22Rv1 (cell line): ENCODE data around the gene FAM3C.

ENCODE experiments used
- ZFX ChIP-seq: fragments of 450-650 bp; IDR thresholded peaks from 2 replicates; pipeline ENCODE4 v1.6.1; 2017; ENCODE audit warnings: antibody characterized with exemption, borderline replicate concordance
- TF ChIP-seq, protein P1 (sequence below): fragments of 450-650 bp; IDR thresholded peaks from 2 replicates; pipeline ENCODE4 v1.5.1; 2017; ENCODE audit warnings: mild to moderate bottlenecking

DNA sequence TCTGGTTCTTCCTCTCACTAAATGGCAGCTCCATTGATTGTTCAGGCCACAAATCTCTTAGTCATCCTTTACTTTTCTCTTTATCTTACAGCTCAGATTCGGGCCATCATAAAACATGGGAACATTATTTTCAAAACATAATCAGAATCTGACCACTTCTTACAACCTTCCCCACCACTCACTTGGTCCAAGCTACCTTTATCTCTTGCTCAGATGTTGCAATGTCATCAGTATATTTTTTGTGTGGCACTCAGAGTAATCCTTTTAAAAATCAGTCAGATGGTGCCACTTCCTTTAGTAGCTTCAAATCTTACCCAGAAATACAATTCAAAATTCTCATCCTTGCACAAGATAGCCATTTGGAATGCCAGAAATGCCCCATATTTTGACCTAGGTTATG lies 34.5 kb upstream of the FAM3C start:
- TF ChIP-seq, protein P1, sequence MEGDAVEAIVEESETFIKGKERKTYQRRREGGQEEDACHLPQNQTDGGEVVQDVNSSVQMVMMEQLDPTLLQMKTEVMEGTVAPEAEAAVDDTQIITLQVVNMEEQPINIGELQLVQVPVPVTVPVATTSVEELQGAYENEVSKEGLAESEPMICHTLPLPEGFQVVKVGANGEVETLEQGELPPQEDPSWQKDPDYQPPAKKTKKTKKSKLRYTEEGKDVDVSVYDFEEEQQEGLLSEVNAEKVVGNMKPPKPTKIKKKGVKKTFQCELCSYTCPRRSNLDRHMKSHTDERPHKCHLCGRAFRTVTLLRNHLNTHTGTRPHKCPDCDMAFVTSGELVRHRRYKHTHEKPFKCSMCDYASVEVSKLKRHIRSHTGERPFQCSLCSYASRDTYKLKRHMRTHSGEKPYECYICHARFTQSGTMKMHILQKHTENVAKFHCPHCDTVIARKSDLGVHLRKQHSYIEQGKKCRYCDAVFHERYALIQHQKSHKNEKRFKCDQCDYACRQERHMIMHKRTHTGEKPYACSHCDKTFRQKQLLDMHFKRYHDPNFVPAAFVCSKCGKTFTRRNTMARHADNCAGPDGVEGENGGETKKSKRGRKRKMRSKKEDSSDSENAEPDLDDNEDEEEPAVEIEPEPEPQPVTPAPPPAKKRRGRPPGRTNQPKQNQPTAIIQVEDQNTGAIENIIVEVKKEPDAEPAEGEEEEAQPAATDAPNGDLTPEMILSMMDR, result no peak
- TF ChIP-seq ZFX, result no peak
